RKO (cell line): ENCODE results near the gene AGR2.

ENCODE experiments used
- DNase-seq: peaks from one replicate; pipeline ENCODE4 v3.0.0-alpha.2; 2016; ENCODE audit warnings: low spot score

Gene AGR2

GRCh38 chr7:16812542-16813231, 7.9 kb upstream of the AGR2 start:
- no peak for DNase-seq

- peak; percentile 21 for DNase-seq
Observed at GRCh38 chr7:16811551-16811950, 6.8 kb upstream of the AGR2 start.

- DNase-seq, result no peak
Observed at GRCh38 chr7:16810573-16810972, 5.8 kb upstream of the AGR2 start.

- DNase-seq, result no peak
Observed at GRCh38 chr7:16810112-16810511, 5.3 kb upstream of the AGR2 start.

- DNase-seq, result no peak
Observed at GRCh38 chr7:16805441-16805840, 642 bp upstream of the AGR2 start.

GRCh38 chr7:16803881-16804673, 722 bp downstream of the AGR2 start:
- no peak for DNase-seq

- DNase-seq, result no peak
Observed at GRCh38 chr7:16803125-16803524, 1.7 kb downstream of the AGR2 start.

GRCh38 chr7:16801579-16801978, 3.2 kb downstream of the AGR2 start:
- DNase-seq, result no peak

DNA sequence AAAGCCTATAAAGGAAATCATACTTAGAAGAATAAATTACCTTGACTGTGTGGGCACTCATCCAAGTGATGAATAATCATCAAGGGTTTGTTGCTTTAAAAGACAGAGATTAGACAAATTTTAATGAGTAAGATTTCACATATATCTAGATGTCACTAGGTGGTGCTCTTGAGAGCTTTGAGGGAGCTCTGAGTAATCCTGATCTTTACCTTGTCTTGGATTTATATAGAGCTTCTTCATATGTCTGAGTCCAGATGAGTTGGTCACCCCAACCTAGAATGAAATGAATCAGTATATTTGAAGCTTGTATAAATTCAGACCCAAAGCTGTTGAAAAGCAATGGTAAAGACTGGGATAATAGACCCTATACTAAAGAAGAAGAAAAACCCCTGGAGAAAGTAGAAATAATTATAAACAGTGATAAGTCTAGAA, 3.7 kb downstream of the AGR2 start:
- peak; percentile 86 for DNase-seq

- DNase-seq, result no peak
Observed at GRCh38 chr7:16795624-16796023, 9.2 kb downstream of the AGR2 start.

- DNase-seq, result no peak
Observed at GRCh38 chr7:16794986-16795385, 9.8 kb downstream of the AGR2 start.

GRCh38 chr7:16791905-16792698, 12.7 kb downstream of the AGR2 start:
- peak; percentile 8 for DNase-seq

GRCh38 chr7:16791071-16791470, 13.7 kb downstream of the AGR2 start:
- DNase-seq, result no peak

GRCh38 chr7:16787127-16787526, 17.7 kb downstream of the AGR2 start:
- no peak for DNase-seq

GRCh38 chr7:16786257-16786656, 18.5 kb downstream of the AGR2 start:
- no peak for DNase-seq

- DNase-seq, result no peak
Observed at GRCh38 chr7:16785846-16786245, 19.0 kb downstream of the AGR2 start.

DNA sequence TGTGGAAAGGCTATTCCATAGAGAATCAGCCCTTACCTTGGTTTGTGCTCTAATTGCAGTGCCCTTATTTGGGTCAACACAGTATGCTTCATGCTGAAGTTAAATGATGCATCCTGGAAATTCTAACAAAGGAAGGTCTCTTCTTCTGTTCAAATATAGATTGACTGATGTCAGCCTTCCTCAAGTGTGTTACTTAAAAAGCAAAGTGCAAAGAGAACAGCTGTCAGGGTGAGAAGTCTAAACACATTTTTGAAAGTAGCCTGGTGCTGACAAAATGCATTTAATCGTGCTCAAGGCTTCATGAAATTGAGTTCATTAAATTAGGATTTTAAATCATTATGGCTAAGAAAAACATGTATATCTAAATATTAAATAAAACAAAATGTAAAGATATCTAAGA, 19.5 kb downstream of the AGR2 start:
- no peak for DNase-seq

- DNase-seq, result no peak
Observed at GRCh38 chr7:16780596-16780995, 24.2 kb downstream of the AGR2 start.

- DNase-seq, result no peak
Observed at GRCh38 chr7:16779051-16779450, 25.7 kb downstream of the AGR2 start.

DNA sequence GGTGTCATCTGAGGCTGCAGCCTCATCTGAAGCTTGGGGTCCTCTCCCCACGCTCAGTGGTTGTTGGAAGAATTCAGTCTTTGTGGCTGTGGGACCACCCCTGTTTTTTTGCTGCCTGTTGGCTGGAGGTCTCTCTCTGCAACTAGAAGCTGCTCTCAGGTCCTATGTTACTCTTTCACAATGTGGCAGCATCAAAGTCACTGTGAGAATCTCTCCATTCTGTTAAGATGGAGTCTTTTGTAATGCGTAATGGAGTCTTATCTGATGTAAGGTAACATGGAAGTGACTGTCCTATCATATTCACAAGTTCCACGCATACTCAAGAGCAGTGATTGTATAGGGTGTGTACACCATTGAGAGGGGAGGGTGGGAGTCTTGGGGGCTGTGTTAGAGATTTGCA, 26.3 kb downstream of the AGR2 start:
- no peak for DNase-seq

- no peak for DNase-seq
Observed at GRCh38 chr7:16776053-16776452, 28.7 kb downstream of the AGR2 start.

GRCh38 chr7:16774986-16775385, 29.8 kb downstream of the AGR2 start:
- DNase-seq, result no peak

GRCh38 chr7:16774294-16774693, 30.5 kb downstream of the AGR2 start:
- no peak for DNase-seq
